HG03558 (cell line): ENCODE measurements around the gene ESF1.
"Not testable (repeated sequence)": the region's sequence is repeated elsewhere in the genome, so short reads cannot be mapped to it uniquely, and the experiment has no call there.

ENCODE experiments used
- ATAC-seq: cut with Tn5 transposase; IDR thresholded peaks from one replicate; pipeline ENCODE4 v1.9.1; 2021; ENCODE audit warnings: moderate number of reproducible peaks; ENCODE audit not compliant: unreplicated experiment; ENCODE audit errors: extremely low read depth

ESF1 gene

DNA sequence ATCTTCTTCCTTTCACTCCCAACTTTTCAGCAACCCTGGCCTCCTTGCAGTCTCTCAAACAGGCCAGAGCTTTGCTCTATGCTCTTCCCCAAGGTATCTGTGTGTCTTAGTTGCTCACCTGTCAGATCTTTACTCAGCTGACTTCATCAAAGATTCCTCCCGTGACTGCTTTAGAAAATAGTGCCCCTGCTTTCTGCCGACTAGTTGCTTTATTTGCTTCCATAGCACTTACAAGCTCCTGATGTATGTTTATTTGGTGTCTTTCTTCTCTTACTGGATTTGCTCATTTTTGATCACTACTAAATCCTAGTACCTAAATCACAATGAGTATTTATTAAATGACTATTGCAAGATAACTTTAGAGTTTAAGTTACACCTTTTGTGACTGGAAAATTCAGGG lies 6.0 kb upstream of the ESF1 start:
- ATAC-seq: no peak

DNA sequence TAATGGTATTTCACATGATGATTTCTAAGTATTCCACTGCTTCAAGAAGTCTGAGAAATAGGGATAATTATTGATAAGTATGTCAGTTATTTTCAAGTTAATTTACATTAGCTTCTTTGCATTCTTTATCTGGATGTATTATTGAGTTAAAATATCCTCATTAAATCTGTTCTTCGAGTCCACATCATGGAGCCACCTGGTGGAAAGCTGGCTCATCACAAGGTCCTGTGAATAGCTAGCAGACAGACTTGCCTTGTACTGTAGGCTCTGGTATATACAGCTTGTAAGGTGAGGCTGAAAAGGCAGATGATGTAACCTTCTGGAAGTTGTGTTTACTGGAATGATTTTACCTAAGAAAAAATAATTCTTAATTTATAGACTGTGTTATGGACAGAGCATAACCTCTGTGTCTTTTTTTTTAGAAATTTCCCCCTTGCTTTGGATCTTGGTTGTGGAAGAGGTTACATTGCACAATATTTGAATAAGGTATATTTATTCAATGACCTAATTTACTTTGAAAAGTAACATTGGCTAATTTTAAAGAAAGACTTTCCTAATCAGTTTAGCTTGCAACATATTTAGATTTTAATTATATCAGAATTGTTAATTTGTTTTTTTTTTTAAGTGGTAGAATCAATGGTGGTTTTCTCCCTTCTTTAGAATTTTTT lies 3.6 kb upstream of the ESF1 start:
- no peak for ATAC-seq

DNA sequence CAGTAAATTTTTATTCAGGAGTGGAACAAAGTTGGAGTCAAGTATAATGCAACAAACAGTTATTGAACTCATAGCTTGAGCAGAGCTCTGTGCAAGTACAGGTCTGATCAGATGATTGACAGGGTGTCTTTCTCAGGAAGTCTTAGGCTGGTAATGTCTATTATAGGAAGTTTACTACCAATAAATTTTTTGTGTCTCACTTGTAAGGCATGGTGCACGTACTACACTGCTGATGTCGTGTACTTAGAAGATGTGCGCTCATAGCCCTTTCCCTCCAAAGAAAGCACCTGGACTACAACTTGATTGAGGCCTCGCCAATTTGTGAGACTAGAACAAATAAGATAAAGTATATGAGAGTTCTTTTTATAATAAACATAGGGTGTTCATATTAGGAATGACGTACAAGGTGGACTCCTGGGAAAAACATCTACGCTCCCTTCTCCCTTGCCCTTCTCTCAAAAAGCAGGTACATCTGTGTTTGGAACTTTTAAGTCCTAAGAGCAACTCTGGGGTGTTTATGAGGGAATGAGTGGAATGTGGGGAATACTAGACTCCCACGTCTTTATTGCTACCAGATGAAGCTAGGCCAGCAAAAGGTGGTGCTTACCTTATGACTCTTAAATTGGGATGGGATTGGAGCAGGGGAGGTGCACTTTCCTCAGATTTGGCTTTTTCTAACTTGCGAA lies 1.6 kb upstream of the ESF1 start:
- no peak for ATAC-seq

DNA sequence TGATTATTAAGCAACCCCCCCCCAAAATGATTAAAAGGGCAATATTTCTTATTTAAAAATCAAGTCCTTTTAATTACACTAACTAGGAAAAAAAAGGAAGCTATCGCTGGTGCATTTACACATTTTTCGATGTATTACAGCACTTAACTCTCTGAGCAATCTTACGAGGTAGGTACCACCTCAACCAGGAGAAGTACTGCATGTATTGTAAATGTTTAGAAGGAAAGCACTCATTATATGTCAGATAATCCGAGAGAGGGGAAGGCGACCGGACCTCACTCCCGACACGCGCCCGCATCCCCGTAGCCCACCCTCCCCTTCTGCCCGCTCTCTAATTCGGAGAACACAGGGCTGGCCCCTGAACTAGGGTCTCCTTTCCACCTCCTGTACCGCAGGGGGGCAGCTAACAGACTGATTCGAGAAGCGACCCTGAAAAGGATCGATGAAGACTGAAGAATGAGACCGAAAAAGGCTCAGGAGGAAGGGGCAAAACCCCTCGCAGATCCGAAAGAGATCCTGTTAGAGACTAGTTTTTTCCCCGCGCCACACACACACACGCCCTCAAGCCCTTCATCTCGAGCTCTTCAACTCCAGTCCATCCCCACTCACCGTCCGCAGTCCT lies 337 bp downstream of the ESF1 start:
- ATAC-seq: no peak

DNA sequence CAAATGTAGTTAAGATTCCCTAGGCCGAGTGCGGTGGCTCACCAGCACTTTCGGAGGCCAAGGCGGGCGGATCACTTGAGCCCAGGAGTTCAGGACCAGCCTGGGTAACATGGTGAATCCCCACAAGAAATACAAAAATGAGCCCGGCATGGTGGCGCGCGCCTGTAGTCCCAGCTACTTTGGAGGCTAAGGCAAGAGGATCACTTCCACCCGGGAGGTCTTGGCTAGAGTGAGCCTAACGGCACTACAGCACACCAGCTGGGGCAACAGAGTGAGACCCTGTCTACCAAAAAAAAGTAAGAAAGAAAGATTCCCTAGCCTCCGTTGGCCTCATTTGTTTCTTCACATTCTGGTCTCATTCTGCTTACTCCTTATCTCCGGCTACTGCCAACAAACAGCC lies 1.2 kb downstream of the ESF1 start:
- ATAC-seq: no peak

DNA sequence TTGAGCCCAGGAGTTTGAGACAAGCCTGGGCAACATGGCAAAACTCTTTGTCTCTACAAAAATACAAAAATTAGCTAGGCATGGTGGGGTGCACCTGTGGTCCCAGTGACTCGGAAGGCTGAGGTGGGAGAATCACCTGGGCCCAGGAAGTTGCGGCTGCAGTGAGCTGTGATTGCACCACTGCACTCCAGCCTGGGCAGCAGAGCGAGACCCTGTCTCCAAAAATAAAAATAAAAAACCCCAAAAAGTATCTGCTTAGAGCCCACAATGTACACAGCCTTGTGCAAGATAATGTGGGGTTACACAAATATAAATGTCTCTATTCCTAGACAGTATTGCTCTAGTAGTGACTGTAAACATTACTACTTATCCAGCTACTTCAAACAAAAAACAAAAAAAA lies 5.9 kb downstream of the ESF1 start:
- no peak for ATAC-seq

DNA sequence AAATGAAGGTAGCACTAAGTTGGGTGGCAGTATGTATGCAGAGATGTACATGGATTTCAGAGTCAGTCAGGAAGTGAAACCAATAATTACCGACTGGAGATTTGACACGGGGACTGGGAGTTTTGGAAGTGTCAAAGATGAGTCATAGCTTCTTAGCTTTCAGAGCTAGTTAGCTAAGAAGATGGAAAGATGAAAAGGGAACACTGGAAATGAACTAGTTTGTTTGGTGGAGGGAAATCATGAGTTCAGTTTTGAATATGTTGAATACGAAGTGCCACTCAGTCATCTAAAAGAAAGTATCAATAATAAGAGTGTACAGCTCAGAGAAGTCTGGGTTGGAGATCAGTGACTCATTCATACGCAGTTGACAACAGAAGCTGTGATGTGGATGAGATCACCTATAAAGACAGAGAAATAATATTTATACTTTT lies 7.5 kb downstream of the ESF1 start:
- ATAC-seq: no peak

DNA sequence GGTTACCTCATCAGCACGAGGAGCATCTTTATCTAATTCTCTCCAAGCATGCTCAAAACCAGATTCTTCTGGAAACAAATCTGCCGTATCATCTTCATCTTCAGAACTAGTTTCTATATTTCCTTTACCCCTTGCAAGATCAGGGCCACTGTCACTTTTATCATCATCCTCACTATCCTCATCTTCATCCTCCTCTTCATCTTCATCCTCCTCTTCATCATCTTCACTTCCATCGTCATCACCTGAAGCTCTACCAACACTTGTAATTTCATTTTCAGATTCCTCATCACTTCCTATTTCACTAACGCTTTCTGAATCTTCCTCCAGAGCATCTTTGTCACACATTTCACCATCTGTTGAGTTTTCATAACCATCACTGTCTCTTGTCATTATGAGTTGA lies 8.9 kb downstream of the ESF1 start:
- ATAC-seq: no peak

DNA sequence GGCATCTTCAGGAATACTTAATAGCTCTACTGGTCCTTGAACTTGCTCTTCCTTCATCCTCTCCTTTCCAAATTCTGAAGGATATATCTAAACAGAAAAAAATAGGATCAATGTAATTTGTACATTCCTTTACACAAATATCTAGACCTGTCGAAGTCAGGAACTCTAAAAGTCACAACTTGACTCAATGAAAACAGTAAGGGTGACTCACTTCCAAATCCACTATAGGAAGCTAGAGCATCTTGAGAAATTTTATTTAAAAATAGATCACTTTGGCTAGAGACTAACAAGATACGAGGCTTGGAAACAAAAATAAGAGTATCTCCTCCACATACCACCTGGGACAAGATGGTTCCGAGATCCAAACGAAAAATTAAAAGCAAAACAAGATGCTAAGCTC lies 12.2 kb downstream of the ESF1 start:
- ATAC-seq: no peak

DNA sequence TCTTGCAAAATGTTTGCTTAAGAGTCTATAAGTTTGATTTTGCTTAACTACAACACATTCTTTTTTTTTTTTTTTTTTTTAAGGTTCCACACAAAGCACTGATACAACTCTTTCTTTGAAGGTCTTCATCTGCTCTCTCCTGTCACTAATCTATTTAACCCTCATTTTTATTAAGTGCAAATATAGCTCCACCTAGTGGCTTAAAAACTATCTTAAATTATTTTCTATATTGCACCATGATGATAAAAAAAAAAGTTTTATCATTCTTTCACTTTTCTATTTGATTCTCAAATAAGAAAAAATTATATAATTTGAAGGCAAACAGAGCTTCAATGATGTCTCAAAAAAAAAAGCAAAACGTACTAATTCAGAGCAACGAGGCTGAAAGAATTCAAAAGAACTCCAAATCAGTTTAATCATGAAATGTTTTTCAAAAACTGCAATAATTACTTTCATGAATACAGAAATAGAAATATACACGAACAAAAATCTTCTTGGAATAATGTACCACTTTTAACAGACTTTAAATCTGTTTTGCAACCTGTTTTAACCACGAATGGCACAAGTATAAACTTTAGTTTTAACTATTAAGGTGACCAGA lies 12.8 kb downstream of the ESF1 start:
- no peak for ATAC-seq

DNA sequence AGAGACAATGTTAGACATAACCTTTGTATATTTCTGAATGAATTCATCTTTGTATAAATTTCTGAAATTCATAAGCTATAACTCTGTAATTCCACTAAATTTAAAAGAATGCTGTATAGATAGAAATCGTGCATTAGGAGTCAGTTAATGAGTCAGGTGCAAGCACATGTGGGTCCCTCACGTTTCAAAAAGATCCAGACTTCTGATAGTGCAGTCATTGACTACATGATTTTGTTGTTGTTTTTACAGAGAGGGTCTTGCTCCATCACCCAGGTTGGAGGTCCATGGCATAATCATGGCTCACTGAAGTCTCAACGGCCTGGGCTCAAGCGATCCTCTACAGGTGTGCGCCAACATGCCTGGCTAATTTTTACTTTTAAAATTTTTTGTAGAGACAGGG lies 14.6 kb downstream of the ESF1 start:
- no peak for ATAC-seq

DNA sequence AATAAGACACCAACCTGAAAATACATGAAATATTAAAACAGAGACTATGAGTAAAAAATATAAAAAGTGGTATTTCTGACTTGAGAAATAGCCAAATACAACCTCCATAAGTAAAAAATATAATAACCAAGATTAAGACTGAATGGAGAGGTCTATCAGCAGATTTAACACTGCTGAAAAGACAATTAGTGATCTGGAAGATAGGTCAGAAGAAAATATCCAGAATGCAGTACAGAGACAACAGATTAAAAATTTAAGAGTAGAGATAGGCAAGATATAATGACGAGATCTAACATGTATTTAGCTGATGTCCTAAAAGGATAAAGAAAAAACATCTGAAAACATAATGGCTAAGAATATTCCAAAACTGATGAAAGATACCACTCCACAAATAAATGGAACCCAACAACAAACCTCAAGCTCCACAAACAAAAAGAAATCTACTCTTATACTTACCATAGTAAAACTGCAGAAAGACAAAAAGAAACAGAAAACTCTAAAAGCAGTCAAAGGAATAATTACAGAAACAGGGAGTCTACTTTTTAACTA lies 18.8 kb downstream of the ESF1 start:
- ATAC-seq: no peak

DNA sequence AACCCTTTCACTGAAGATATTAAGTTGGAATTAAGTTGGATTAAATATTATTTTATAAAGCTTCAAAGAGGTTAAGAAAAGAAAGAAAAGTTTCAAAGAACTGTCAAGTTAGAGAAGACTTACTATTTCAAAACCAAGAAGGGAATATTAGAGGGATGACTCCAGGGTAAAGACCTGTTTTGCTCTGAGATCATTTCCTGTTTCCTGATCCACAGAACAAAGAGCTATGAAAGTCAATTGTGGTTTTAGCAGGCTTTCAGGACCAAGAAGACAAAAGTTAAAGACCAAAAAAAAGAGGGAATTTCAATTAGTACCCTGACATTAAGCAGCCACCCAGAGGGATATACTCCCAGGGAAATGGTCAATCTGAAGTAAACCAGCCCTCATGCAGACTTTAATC lies 19.4 kb downstream of the ESF1 start:
- no peak for ATAC-seq

DNA sequence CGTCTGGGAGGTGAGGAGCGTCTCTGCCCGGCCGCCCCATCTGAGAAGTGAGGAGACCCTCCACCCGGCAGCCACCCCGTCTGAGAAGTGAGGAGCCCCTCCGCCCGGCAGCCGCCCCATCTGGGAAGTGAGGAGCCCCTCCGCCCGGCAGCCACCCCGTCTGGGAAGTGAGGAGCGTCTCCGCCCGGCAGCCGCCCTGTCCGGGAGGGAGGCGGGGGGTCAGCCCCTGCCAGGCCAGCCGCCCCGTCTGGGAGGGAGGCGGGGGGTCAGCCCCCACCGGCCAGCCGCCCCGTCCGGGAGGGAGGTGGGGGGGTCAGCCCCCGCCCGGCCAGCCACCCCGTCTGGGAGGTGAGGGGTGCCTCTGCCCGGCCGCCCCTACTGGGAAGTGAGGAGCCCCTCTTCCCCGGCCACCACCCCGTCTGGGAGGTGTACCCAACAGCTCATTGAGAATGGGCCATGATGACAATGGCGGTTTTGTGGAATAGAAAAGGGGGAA lies 24.2 kb downstream of the ESF1 start:
- not testable (repeated sequence) for ATAC-seq

DNA sequence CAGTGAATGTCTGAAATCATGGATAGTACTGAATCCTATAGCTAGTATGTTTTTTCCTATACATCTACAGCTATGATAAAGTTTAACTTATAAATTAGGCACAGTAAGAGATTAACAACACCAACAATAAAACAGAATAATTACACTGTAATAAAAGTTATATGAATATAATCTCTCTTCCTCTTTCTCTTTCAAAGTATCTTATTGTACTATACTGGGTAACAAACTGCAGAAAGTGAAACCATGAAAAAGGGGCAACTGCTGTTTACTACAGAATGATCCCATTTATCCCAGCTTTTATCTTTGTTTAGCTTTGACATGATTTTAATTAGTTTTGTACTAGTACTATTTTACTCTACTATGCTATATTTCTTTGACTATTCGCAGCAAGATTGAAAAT lies 25.8 kb downstream of the ESF1 start:
- no peak for ATAC-seq

DNA sequence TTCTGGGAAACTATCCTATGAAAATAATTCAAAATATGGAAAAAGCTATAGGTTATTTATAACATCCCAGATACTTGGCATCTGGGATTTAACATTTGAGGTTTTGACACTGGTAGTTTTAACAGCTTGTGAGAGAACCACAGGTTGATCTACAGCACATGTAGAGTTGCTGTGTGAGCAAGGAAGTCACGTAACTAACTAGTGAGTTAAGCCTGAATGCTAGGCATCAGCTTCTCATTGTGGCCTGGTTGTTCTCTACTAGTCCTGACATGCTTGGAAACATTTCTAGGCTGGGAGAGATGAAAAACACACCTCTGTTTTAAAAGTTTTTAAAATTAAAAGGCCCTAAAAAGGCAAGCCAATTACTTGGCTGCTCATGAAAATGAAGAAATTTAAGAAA lies 28.2 kb downstream of the ESF1 start:
- no peak for ATAC-seq

DNA sequence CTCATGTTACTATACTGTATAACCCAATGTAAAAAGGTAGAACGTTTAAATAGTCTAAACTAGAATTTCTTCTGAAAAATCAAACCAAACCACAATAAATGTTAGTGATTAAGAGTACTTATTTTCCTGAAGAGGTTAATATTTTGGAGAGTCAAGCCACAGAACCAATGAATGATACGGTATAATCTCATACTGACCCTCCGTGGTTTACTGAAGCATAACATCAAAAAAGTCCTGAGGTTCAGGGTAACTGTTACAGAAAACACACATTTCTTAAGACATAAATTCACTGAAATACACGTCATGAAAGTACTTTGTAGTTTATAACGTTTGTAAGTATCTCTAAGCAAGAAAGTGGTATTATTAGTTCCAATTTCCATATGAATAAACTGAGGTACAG lies 28.9 kb downstream of the ESF1 start:
- ATAC-seq: no peak

DNA sequence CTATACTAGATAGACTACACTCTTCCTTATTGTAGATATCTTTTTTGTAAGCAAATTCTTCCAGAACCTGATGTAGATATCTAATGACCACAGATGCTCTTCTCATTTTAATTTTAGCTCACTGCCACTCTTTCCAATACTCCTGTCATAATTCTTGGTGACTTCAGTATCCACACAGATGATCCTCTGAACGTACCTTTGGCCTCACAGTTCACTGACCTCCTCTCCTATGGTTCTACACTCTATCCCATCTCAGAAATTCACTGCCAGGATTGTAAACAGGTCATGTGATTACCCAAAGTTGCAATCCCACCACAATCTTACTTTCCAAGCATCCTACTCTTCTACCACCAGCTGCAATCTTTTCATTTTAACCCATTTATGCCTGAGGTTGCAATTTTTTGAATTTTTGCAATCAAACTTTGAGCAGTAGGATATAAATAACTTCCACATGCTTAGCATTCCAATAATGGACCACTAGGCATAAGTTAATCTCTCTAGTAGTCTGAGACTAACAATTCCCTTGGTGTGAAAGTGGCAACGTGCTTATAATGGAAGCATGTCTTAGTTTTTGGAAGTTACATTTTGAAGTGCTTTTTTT lies 31.2 kb downstream of the ESF1 start:
- ATAC-seq: no peak

DNA sequence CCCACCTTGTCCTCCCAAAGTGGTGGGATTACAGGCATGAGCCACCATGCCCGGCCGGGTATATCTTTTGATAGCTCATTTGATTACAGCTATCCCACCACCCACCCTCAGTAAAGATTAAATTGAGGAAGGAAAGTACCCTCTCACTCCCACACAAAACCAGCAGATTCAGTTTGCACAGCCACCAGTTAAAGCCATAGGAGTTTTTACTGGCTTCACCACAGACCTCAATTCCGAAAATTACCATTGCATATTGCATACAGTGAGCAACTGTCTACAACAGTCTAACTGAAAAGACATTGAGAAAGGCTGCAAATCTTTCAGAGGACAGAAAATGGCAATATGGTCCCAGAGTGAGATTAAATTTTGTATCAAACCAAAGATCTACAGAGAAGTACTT lies 34.9 kb downstream of the ESF1 start:
- no peak for ATAC-seq

DNA sequence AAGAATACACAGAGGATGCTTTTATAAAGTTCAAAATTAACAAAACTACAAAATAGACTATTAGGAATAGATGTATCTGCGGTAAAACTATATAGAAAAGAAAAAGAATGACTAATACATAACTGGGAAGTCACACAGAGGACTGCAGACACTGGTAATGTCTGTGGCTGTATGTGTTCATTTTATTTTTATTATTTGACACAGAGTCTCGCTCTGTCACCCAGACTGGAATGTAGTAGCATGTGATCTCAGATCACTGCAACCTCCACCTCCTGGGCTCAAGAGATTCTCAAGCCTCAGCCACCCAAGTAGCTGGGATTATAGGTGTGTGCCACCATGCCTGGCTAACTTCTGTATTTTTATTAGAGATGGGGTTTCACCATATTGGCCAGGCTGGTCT lies 38.9 kb downstream of the ESF1 start:
- no peak for ATAC-seq

DNA sequence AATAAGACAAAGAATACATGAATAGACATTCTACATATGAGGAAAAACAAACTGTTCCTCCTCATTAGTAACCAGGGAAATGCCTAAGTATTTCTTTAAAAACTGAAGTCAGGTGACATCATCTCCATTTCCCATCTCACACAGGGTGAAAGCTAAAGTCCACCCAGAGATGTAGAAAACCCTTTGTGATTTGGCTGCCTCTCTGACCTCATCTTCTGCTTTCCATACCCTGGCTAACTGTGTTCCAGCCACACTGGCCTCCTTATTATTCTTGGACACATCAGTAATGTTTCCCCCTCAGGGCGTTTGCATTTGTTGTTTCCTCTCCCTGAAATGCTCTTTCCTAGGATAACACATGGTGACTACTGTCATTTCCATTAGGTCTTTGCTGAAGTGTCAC lies 40.4 kb downstream of the ESF1 start:
- ATAC-seq: no peak
